Testis (tissue), 2 donors: ENCODE measurements around the gene TRIM58.

Source experiments
- CTCF ChIP-seq, 3 experiments: fragments of 450-650 bp in 2 of 3; fragments of 200-600 bp in 1 of 3; sonication (generic) in 1 of 3; IDR thresholded peaks; one replicate each; pipeline ENCODE4 v1.5.1; 2016 to 2019; ENCODE audit warnings: antibody characterized with exemption in 3 of 3, mild to moderate bottlenecking in 2 of 3, moderate library complexity in 1 of 3
- POLR2A ChIP-seq: fragments of 450-650 bp; IDR thresholded peaks from one replicate; pipeline ENCODE4 v1.6.1; 2017; ENCODE audit warnings: antibody characterized with exemption, mild to moderate bottlenecking, moderate library complexity

- TF ChIP-seq CTCF (IDR thresholded peaks at IDR 0.05) (no peak), POLR2A (no peak)
These were observed 8.6 kb upstream of the TRIM58 start for GRCh38 chr1:247848346-247848745.
